SK-N-SH (cell line): ENCODE data around the gene RAMACL. TPM values are rescaled to one million over a fixed set of nuclear protein-coding genes. Genes with fewer than 3 reads are reported as not detected.
A peak's percentile ranks its signal among the peaks of the same experiment; 100 is the strongest.

Experiments
- CTCF ChIA-PET: fragments of 300-600, 350-600 bp; formaldehyde crosslinking; extraction: SDS; loops from one replicate; lab custom pipeline; 2021; lab: Yijun Ruan, JAX
- POLR2A ChIA-PET: fragments of 350-600 bp; sonication (Branson Sonifier 250); formaldehyde crosslinking; extraction: SDS; loops from one replicate; lab custom pipeline; 2020; ENCODE audit warnings: antibody characterized with exemption, inconsistent platforms; lab: Yijun Ruan, JAX
- DNase-seq: peaks from one replicate; pipeline ENCODE4 v3.0.0; 2012
- H2AFZ ChIP-seq: fragments of 200-600 bp; sonication (generic); 2 replicates; pipeline ENCODE4 v1.8.1; 2016; ENCODE audit warnings: antibody characterized with exemption, mild to moderate bottlenecking, low read depth
- H3F3A ChIP-seq: fragments of 200-600 bp; sonication (generic); replicated peaks from 2 replicates; pipeline ENCODE3; 2016; ENCODE audit warnings: antibody characterized with exemption, mild to moderate bottlenecking; ENCODE audit not compliant: insufficient read depth
- H3K27ac ChIP-seq, 2 experiments: fragments of 200-500 bp in 1 of 2; fragments of 200-600 bp in 1 of 2; sonication (Bioruptor generic) in 1 of 2; sonication (generic), shearing (Covaris generic) in 1 of 2; 2 replicates each; pipeline versions ENCODE4 v1.5.1 to v1.6.1; 2014 to 2016; ENCODE audit warnings: low read depth in 2 of 2, inconsistent platforms in 1 of 2, low read length in 1 of 2, mild to moderate bottlenecking in 1 of 2, mixed read lengths in 1 of 2
- H3K27me3 ChIP-seq: fragments of 200-600 bp; sonication (generic), shearing (Covaris generic); 2 replicates; pipeline ENCODE4 v1.6.1; 2016; ENCODE audit warnings: mixed run types; ENCODE audit not compliant: insufficient read depth
- H3K36me3 ChIP-seq, 2 experiments: fragments of 200-500 bp in 1 of 2; fragments of 200-600 bp in 1 of 2; sonication (Bioruptor generic) in 1 of 2; sonication (generic) in 1 of 2; replicated peaks in 1 of 2; 2 replicates each; pipeline versions ENCODE3 to v1.5.1; 2014 to 2016; ENCODE audit warnings: low read length in 1 of 2, mild to moderate bottlenecking in 1 of 2; ENCODE audit not compliant: insufficient read depth in 2 of 2, control insufficient read depth in 1 of 2
- H3K4me1 ChIP-seq, 2 experiments: fragments of 200-500 bp in 1 of 2; fragments of 200-600 bp in 1 of 2; sonication (Bioruptor generic) in 1 of 2; sonication (generic), shearing (Covaris generic) in 1 of 2; 2 replicates each; pipeline versions ENCODE4 v1.5.1 to v1.6.1; 2014 to 2016; ENCODE audit warnings: low read depth in 1 of 2, low read length in 1 of 2, mixed run types in 1 of 2; ENCODE audit not compliant: insufficient read depth in 2 of 2, control insufficient read depth in 1 of 2
- H3K4me2 ChIP-seq: fragments of 200-600 bp; sonication (generic), shearing (Covaris generic); 2 replicates; pipeline ENCODE4 v1.6.1; 2017; ENCODE audit warnings: mixed run types
- H3K4me3 ChIP-seq, 2 experiments: fragments of 200-500 bp in 1 of 2; fragments of 200-600 bp in 1 of 2; sonication (Bioruptor generic) in 1 of 2; sonication (generic), shearing (Covaris generic) in 1 of 2; 2 replicates each; pipeline versions ENCODE4 v1.5.1 to v1.8.1; 2014 to 2016; ENCODE audit warnings: low read depth in 2 of 2, inconsistent platforms in 1 of 2, low read length in 1 of 2, mild to moderate bottlenecking in 1 of 2, mixed read lengths in 1 of 2, moderate library complexity in 1 of 2
- H3K79me2 ChIP-seq: fragments of 200-600 bp; sonication (generic); 2 replicates; pipeline ENCODE4 v1.8.1; 2017; ENCODE audit warnings: mild to moderate bottlenecking; ENCODE audit not compliant: insufficient read depth
- H3K9ac ChIP-seq: fragments of 200-600 bp; sonication (generic); 2 replicates; pipeline ENCODE4 v1.6.1; 2017; ENCODE audit warnings: mixed run types
- H3K9me2 ChIP-seq: fragments of 200-600 bp; sonication (generic); 2 replicates; pipeline ENCODE4 v1.6.1; 2017; ENCODE audit warnings: mixed run types
- H3K9me3 ChIP-seq: fragments of 200-600 bp; sonication (generic); 2 replicates; pipeline ENCODE4 v1.6.1; 2017; ENCODE audit warnings: mixed run types, mild to moderate bottlenecking, moderate library complexity
- H4K20me1 ChIP-seq: fragments of 200-600 bp; sonication (generic); 2 replicates; pipeline ENCODE4 v1.6.1; 2017; ENCODE audit warnings: mild to moderate bottlenecking, mixed run types; ENCODE audit not compliant: insufficient read depth
- JUND ChIP-seq: IDR thresholded peaks from 2 replicates; pipeline ENCODE4 v1.4.0; 2012
- MEF2A ChIP-seq: IDR thresholded peaks from 2 replicates; pipeline ENCODE4 v1.4.0; 2012; ENCODE audit warnings: low read depth, borderline replicate concordance
- NFIC ChIP-seq: IDR thresholded peaks from 2 replicates; pipeline ENCODE4 v1.4.0; 2012; ENCODE audit warnings: borderline replicate concordance
- POLR2AphosphoS5 ChIP-seq: IDR thresholded peaks from 2 replicates; pipeline ENCODE4 v1.6.1; 2012; ENCODE audit warnings: low read depth, low read length
- RFX5 ChIP-seq: IDR thresholded peaks from 2 replicates; pipeline ENCODE4 v1.6.1; 2012; ENCODE audit warnings: mild to moderate bottlenecking, improper control_type of control experiment, low read length
- SMC3 ChIP-seq: IDR thresholded peaks from 2 replicates; pipeline ENCODE4 v1.6.1; 2012; ENCODE audit warnings: low read depth, low read length, improper control_type of control experiment
- TAF1 ChIP-seq: IDR thresholded peaks from 2 replicates; pipeline ENCODE4 v1.6.1; 2012; ENCODE audit warnings: low read depth, mild to moderate bottlenecking, low read length, moderate library complexity, borderline replicate concordance
- TCF12 ChIP-seq: IDR thresholded peaks from 2 replicates; pipeline ENCODE4 v1.4.0; 2012
- YY1 ChIP-seq: IDR thresholded peaks from 2 replicates; pipeline ENCODE4 v1.4.0; 2012; ENCODE audit warnings: low read depth, mild to moderate bottlenecking
- WGBS: methylation state at CpG from one replicate; pipeline ENCODE4 v1.1.6; 2017; ENCODE audit warnings: low lambda C conversion rate; 5-methylcytosine and 5-hydroxymethylcytosine counted together
- polyA plus RNA-seq, 3 experiments: library from polyadenylated mRNA; depleted of rRNA; stranded (reverse); fragments of >200 nt; gene quantifications; 2 replicates each; pipeline ENCODE4 v1.2.3, GENCODE V29; 2012
- TF ChIP-seq, protein P1 (sequence below): IDR thresholded peaks from 2 replicates; pipeline ENCODE4 v1.4.0; 2012; ENCODE audit warnings: low read depth
- TF ChIP-seq, protein P2 (sequence below): IDR thresholded peaks from 2 replicates; pipeline ENCODE4 v1.4.0; 2012; ENCODE audit warnings: low read depth, borderline replicate concordance
- TF ChIP-seq, protein P3 (sequence below): IDR thresholded peaks from 2 replicates; pipeline ENCODE4; 2012

The RAMACL gene
- polyA plus RNA-seq, 1 of the 3 experiments (the other 2 are of a cell fraction) = 0.10 TPM

DNA sequence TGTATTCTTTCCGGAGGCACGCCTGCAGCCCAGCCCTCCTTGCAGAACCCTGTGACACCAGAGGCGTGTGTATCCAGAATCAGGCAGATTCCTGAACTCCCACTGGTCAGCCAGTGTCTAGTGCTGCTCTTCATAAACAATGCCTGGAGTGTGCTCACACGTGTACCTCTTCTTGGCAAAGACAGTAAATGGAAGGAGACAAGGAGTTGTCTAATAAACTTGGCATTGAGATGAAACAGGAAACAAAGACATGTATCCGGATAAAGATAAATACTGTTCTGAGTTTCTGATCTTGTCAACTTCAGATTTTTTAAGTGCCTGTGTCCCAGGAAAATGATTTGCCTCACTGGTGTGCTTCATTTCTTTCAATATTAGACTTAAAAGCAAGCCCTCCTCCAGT lies 38.9 kb upstream of the RAMACL start (continued):
- no peak for TF ChIP-seq MEF2A
- peak; percentile 77; the same call in 1 of the 2 replicates for TF ChIP-seq NFIC
- peak; percentile 39; the same call in 1 of the 2 replicates for TF ChIP-seq JUND
- TF ChIP-seq YY1 = no peak
- TF ChIP-seq, protein P1, sequence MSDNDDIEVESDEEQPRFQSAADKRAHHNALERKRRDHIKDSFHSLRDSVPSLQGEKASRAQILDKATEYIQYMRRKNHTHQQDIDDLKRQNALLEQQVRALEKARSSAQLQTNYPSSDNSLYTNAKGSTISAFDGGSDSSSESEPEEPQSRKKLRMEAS = peak; percentile 92
- TF ChIP-seq, protein P2, sequence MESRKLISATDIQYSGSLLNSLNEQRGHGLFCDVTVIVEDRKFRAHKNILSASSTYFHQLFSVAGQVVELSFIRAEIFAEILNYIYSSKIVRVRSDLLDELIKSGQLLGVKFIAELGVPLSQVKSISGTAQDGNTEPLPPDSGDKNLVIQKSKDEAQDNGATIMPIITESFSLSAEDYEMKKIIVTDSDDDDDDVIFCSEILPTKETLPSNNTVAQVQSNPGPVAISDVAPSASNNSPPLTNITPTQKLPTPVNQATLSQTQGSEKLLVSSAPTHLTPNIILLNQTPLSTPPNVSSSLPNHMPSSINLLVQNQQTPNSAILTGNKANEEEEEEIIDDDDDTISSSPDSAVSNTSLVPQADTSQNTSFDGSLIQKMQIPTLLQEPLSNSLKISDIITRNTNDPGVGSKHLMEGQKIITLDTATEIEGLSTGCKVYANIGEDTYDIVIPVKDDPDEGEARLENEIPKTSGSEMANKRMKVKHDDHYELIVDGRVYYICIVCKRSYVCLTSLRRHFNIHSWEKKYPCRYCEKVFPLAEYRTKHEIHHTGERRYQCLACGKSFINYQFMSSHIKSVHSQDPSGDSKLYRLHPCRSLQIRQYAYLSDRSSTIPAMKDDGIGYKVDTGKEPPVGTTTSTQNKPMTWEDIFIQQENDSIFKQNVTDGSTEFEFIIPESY = no peak
- no peak; the same call in 1 of the 2 replicates for TF ChIP-seq POLR2AphosphoS5
- no peak for TF ChIP-seq RFX5

- no peaks in the 10 kb centered on the region for H3K27me3 ChIP-seq
- POLR2A ChIA-PET = interaction anchor here (0.7 to 0.8 kb wide), 3 partner anchors 40 to 148 kb away, joined by 3 to 7 read pairs (median 5); no protein-coding TSS in a partner anchor
- no peaks in the 10 kb centered on the region; the same call in 1 of the 2 replicates for H4K20me1 ChIP-seq
- CTCF ChIA-PET = interaction anchor here (1.0 kb wide), 1 partner anchor 151 kb away, joined by 3 read pairs; no protein-coding TSS in a partner anchor
- H3F3A ChIP-seq = peaks cover 40% of the 10 kb centered on the region
- no peak for DNase-seq
- no peaks in the 10 kb centered on the region for H3K36me3 ChIP-seq
- no peaks in the 10 kb centered on the region for H3K9me2 ChIP-seq
- no peak overlapping the region for H2AFZ ChIP-seq
- peaks cover 60% of the 10 kb centered on the region for H3K79me2 ChIP-seq
- no peak overlapping the region; the same call in 1 of the 2 replicates for H3K9ac ChIP-seq
- H3K4me3 ChIP-seq = peak overlapping the region in 1 of 2 experiments; percentile 20; a peak in 1 of 4 replicates
- peak overlapping the region; percentile 97 for H3K4me2 ChIP-seq
- H3K9me3 ChIP-seq = no peaks in the 10 kb centered on the region
- peak overlapping the region; percentile 77 to 93; a peak in 3 of 4 replicates for H3K27ac ChIP-seq
- TF ChIP-seq, protein P3, sequence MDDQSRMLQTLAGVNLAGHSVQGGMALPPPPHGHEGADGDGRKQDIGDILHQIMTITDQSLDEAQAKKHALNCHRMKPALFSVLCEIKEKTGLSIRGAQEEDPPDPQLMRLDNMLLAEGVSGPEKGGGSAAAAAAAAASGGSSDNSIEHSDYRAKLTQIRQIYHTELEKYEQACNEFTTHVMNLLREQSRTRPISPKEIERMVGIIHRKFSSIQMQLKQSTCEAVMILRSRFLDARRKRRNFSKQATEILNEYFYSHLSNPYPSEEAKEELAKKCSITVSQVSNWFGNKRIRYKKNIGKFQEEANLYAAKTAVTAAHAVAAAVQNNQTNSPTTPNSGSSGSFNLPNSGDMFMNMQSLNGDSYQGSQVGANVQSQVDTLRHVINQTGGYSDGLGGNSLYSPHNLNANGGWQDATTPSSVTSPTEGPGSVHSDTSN = peak; percentile 59
- TF ChIP-seq SMC3 (no peak), TAF1 (no peak), TCF12 (peak; percentile 76)
- WGBS = 62% methylated on average over 4 of the region's 4 CpGs
- H3K4me1 ChIP-seq = peaks cover 36 to 61% of the 10 kb centered on the region in 2 experiments
Measured at GRCh38 chr6:166624275-166624674, 37.8 kb upstream of the RAMACL start.

- Histone ChIP-seq H3K9ac (no peak overlapping the region), H3K9me3 (no peaks in the 10 kb centered on the region), H2AFZ (no peak overlapping the region), H3K36me3 (peaks cover 2 to 6% of the 10 kb centered on the region in 2 experiments), H3K4me3 (no peak overlapping the region), H3K27ac (peak overlapping the region in 1 of 2 experiments; percentile 93; a peak in 2 of 4 replicates), H4K20me1 (no peaks in the 10 kb centered on the region; the same call in 1 of the 2 replicates), H3K9me2 (no peaks in the 10 kb centered on the region), H3K79me2 (peaks cover 70% of the 10 kb centered on the region), H3K4me2 (peak overlapping the region; percentile 44; the same call in 1 of the 2 replicates), H3K27me3 (no peaks in the 10 kb centered on the region), H3F3A (peaks cover 44% of the 10 kb centered on the region)
- WGBS = 81% methylated on average over 5 of the region's 5 CpGs
- DNase-seq = no peak
- CTCF ChIA-PET = no interaction called here
- TF ChIP-seq, protein P3 = no peak
- TF ChIP-seq, all 33 proteins: peak for 0
- POLR2A ChIA-PET = no interaction called here
- H3K4me1 ChIP-seq = peaks cover 40 to 63% of the 10 kb centered on the region in 2 experiments
Measured at GRCh38 chr6:166623318-166623717, 36.8 kb upstream of the RAMACL start.
